ENCODE results near the gene TRIOBP.

GRCh38 chr22:37812869-37813678, 116.2 kb downstream of the TRIOBP start:
- no peak for TF ChIP-seq POLR2A (IDR thresholded peaks at IDR 0.05)
- no peak for TF ChIP-seq CTCF (IDR thresholded peaks at IDR 0.05)
